HG03280 (cell line): Measurements from ENCODE around the gene FXYD6.

Source experiments
- ATAC-seq: cut with Tn5 transposase; IDR thresholded peaks from one replicate; pipeline ENCODE4 v1.9.1; 2021; ENCODE audit warnings: mild to moderate bottlenecking, moderate library complexity; ENCODE audit not compliant: unreplicated experiment

FXYD6 gene

DNA sequence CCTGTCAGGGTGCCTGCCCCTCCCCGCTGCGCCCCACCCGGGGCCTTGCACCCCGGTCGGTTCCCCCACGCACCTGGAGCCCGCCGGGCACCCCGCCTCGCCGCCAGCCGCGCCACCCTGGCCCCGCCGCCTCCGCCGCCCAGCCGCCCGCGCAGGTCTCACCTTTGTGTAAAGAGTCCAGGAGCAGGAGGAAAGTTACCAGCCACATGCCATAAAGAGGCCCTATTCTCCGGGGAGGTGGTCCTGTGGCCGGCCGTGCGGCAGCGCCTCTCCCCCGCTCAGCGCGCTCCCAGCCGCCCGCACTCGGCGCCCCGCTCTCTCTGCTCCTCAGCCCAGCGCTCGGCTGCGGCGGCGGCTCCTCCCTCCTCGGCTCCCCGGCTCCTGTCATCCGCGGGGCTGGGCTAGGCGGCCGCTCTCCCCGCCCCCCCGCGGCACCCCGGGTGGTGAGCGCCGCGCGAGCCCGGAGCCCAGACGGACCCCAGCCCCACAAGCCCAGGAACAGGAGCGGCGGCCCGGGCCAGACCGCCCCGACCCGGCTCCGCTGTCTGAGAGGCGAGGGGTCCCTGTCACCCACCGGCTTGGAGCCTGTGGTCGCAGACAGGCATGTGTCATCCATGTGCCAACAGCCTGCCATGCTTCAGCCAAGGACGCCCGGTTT, 79.5 kb downstream of the FXYD6 start, which contains the start of gene DSCAML1:
Gene DSCAML1, minus strand, starts transcription at position 345 of the 658 bp plus-strand sequence. Its CDS starts 137 bp downstream, at position 208.
- ATAC-seq, result no peak

GRCh38 chr11:117796456-117796871, 80.0 kb downstream of the FXYD6 start:
- no peak for ATAC-seq

DNA sequence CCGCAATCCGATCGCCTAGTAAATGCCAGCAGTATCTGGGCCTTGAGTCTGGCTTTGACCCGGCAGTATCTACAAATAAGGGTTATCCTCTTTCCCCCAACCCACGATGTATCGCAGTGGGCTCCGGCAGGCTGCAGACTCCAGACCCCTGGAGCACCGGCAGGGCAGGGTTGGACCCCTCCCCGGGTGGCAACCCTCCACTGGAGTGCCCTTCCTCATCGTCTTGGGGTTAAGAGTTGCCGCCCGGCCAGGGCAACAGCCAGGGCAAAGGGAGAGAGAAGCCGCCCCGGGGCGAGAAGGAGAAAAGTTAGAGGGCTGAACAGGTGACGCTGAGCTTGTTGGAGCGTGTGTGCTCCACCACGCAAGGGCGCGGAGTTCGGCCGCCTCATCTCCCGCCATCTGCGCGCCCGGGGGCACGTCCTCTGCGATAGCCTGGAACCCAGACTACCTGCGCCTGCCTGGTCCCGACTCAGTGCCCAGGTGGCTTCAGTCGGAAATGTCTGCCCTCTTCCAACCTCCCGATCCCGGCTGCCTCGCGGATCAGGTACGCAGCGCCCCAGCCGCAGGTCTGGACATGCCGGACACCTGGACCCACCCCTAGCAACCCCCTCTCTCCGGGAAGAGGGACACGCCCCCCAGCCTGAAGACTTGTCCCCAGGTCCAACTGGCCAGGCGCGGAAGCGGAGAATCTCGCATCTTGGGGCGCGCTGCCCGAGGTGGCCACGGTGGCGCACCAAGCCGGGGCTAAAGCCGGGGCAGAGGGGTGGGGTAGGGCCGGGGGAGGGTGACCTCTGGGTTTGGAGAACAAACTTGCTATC, 80.6 kb downstream of the FXYD6 start:
- ATAC-seq, result no peak

- ATAC-seq, result no peak
These were observed 81.5 kb downstream of the FXYD6 start for GRCh38 chr11:117794772-117795629.

GRCh38 chr11:117794135-117794534, 82.3 kb downstream of the FXYD6 start:
- no peak for ATAC-seq

- no peak for ATAC-seq
These were observed 82.9 kb downstream of the FXYD6 start for GRCh38 chr11:117793583-117793982.

DNA sequence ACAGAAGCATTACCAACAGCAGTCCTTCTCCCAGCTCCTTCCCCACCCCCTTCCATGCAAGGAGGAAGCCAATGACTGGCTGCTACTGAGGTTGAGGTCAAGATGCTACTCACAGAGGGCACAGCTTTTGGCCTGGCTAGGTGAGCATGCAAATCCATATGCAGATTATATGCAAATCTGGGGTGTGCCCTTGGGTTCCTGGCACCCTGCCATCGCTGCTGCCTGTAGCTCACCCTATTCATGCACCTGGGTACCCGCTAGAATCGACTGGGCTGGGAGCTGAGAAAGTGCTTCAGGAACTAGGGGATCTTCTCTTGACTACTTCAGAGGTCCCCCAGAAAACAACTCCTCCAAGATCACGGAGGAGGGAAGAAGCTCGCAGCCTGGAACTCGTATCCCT, 83.5 kb downstream of the FXYD6 start:
- ATAC-seq, result no peak

DNA sequence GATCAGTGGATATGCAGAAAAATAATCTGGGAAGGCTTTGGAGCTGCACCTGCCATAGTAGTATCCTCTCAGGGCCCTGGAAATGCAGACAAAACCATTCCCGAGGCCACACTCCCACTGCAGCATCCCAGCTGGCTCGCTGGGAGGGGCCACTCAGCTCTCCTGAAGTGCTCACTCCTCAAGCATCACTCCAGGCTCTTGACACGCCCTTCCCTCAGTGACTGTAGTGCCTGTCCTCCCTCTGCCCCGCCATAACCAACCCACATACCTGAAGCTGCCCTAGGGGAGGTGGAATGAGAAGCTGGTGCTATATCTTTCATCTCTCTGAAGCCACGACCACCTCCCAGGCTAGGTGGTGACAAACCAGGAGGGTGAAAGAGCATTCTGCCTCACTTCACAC, 84.2 kb downstream of the FXYD6 start:
- ATAC-seq, result no peak

- no peak for ATAC-seq
These were observed 86.2 kb downstream of the FXYD6 start for GRCh38 chr11:117790279-117790678.

DNA sequence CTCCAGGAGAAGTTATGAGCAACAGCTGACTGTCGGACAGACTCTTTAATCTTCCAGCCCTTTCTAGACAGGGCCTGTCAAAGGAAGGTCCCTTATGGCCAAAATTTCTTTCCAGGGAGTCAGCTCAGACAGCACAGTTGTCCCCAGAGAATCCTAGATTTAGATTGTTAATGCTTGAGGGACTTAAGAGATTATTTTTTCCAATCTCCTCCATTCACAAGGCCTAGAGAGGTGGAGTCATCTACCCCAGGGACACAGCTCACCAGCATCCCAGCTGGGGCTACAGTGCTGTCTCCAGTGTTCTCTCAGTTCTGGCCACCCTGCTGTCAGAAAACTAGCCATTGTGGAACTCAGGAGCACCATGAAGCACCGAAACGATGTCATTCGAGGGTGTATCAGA, 87.2 kb downstream of the FXYD6 start:
- ATAC-seq, result no peak
